CD4-positive, alpha-beta T cell treated with Interleukin-4 for 1 hour (primary cell): ENCODE results near the gene GYPB.
"Not testable (repeated sequence)": the region's sequence is repeated elsewhere in the genome, so short reads cannot be mapped to it uniquely, and the experiment has no call there.

ENCODE experiments used
- DNase-seq, 2 donors: peaks; one replicate each; pipeline ENCODE4 v3.0.0-alpha.2; 2020 to 2022

Gene GYPB

DNA sequence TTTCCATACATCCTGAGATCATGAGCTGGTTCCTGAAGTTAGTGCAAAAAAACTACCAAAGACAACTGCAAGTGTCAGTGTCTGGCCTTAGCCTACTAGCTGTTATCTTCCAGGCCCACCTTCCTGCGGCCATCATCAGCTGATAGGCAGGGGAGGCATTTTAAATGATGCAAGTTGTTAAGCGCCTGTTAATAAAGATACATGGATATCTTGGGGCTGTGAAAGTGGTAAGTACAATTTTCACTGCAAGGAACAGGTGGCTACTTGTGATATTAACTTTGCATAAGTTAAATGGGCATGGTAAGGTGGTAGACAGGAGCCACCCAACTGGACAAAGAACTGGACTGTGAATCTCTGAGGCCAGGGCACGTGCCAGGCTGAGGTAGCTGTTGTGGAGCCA is at the start of gene GYPB:
TSS of gene GYPB (minus strand) at position 104 of the 400 bp plus-strand sequence. CDS start at position 11, 93 bp downstream.
- not testable (repeated sequence) for DNase-seq

DNA sequence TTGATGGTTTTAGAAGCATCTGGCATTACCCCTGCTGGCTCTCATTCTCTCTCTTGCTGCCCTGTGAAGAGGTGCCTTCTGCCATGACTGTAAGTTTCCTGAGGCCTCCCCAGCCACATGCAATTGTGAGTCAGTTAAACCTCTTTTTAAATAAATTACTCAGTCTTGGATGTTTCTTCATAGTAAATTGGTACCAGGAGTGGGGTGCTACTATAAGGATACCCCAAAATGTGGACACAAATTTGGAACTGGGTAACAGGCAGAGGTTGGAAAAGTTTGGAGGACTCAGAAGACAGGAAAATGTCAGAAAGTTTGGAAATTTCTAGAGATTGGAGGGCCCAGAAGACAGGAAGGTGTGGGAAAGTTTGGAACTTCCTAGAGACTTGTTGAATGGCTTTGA is 42.4 kb upstream of the GYPB start:
- not testable (repeated sequence) for DNase-seq

DNA sequence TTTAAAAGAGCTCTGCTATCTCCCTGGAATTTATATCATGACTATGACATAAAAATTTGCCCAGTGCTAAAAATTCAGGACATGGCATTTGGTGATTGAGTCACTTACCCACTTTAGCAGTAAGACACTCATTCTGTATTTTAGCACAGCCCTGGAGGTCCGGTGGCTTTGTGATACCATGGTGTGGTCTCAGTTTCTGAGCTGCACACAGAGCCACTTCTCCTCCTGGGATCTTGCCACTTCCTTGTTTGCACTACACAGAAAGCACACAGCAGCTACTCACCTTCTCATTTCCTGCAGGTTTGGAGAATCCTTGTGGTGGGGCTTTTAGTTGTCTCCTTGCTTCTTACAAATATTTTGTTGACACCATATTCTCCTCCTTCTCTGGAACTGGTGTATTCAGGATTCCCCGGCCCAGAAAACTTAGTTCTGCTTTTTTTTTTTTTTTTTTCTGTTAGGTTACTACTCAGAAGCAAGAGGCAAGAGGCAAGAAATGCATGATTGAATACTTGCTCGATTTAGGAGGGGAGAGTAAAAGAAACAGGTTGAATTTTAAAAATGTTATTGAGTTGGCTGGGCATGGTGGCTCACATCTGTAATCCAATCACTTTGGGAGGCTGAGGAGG is 41.2 kb upstream of the GYPB start:
- DNase-seq, result not testable (repeated sequence)

DNA sequence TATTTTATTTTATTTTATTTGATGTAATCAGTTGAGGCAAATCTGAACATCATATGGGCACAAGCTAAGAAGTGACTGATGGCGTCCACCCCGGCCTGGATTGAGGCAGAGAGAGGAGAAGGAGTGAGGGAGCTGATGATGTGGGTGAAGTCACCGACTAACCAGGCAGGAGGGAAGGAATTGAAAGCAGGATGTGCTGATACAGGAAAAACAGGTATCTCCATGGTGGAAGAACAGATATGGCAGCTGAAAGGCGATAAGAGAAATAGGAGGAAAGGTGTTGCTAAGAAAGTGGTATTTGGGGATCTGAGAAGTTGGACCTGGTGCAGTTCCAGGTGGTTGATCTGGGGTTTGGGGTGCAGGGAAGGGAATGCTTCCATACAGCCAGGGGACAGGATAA is 37.6 kb upstream of the GYPB start:
- DNase-seq, result no peak

DNA sequence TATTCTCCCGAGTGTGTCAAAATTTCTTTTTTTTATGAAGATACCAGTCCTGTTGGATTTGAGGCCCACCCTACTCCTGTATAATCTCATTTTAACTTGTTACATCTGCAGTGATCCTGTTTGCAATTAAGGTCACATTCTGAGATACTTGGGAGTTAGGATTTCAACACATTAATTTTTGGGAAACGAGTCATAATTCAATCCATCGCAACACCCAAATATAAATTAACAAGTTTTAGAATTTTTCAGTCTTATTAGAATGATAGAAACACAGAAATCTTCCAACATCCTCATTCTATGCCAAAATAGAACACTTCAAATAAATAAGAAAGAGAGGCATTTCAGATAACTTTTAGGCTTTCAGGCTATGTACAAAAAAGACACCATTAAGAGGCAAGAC is 36.2 kb upstream of the GYPB start:
- DNase-seq, result not testable (repeated sequence)

DNA sequence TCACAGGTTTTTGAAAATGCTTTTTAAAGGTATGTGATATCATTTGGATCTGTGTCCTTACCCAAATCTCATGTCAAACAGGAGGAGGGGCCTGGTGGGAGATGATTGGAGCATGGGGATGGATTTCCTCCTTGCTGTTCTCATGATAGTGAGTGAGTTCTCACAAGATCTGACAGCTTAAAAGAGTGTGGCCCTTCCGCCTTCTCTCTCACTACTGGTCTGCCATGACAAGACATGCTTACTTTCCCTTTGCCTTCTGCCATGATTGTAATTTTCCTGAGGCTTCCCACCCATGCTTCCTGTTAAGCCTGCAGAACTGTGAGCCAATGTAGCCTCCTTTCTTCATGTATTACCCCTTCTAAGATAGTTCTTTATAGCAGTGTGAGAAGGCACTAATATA is 32.3 kb upstream of the GYPB start:
- not testable (repeated sequence) for DNase-seq

DNA sequence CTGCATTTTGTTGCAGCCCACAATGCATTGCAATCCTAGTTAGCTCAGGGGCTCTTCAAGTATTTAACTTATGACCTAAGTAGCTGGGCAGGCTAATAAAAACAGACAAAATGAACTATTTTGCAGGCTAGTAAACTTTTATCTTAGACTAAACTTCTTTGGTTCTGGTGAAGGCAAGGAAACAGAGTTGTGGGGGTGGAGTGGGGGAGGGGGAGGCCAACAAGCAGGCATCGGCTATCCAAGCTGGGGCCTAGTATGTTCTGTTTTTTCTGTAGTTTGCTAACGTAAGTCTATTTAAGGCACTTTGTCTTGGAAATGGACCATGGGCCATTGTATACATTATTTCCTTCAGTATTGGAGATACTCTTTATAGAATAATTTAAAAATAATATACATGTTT is 31.5 kb upstream of the GYPB start:
- not testable (repeated sequence) for DNase-seq

DNA sequence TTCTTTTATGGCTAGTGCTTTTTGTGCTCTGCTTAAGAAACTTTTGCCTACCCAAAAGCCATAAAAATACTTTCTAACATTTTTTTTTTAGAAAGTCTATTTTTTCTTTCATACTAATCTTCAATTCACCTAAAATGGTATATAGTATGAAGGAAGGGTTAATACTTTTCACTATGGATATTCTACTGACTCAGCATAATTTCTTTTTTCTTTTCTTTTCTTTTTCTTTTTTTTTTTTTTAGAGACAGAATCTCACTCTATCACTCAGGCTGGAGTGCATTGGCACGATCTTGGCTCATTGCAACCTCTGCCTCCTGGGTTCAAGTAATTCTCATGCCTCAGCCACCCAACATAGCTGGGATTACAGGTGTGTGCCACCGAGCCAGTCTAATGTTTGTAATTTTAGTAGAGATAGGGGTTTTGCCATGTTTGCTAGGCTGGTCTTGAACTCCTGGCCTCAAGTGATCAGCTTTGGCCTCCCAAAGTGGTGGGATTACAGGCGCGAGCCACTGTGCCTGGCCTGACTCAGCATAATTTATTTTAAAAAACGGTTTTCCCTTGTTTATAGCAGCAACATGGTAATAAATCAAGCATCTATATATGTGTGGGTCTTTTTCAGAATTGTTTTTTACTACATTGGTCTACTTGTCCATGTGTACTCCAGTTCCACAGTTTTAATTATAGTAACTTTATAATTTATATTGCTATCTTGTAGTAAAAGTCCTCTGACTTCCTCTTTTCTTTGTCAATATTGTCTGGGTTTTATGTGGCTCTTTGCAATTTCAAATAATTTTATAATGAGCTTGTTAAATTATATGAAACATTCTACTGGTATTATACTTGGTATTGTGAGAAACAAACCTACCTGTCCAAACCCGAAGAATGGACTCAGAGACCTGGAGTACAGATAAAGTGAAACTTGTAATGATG is 30.6 kb upstream of the GYPB start:
- DNase-seq, result not testable (repeated sequence)

DNA sequence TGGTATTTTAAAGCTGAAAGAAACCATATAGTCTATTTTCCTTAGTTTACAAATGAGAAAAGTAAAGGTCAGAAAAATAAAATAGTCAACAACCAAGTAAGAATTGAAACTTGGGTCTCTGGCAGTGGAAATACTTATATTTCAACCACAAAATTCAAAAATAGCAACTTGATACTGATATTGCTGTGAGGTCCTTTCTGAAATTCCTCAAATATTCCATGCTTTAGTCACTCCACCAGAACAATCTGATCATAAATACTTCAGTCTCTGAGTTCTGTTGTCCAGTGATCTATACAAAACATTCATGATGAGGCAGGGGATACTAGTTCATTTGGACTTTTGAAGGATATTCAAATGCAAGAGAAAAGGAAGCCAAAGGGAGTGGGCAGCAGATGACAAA is 25.8 kb upstream of the GYPB start:
- DNase-seq, result not testable (repeated sequence)

DNA sequence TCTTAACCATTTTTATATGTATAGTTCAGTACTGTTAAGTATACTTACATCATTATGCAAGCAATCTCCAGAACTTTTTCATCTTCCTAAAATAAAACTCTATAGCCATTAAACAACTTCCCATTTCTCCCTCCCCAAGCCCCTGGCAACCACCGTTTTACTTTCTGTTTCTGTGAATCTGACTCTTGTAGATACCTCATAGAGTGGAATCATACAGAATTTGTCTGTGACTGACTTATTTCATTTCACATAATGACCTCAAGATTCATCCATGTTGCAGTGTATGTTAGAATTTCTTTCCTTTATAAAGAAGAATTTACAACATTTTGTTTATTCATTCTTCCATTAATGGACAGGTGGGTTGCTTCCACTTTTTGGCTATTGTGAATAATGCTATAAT is 13.4 kb upstream of the GYPB start:
- DNase-seq, result not testable (repeated sequence)

DNA sequence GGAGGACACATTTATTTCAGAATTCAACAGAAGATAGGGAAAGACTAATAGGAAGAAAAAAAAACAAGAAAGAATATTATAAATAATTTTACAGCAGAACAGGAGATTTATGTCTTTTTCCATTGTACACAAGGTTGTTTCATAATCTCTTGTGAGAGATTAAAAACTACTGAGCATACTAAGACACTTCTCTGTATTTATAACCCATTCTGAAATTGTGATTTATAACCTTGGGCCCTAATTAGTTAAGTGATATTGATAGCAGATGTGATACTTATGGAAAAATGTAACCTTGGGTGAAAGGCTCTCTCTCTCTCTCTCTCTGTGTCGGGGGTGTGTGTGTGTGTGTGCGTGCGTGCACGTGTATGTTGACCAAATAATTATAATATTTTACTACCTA is 12.7 kb upstream of the GYPB start:
- not testable (repeated sequence) for DNase-seq

DNA sequence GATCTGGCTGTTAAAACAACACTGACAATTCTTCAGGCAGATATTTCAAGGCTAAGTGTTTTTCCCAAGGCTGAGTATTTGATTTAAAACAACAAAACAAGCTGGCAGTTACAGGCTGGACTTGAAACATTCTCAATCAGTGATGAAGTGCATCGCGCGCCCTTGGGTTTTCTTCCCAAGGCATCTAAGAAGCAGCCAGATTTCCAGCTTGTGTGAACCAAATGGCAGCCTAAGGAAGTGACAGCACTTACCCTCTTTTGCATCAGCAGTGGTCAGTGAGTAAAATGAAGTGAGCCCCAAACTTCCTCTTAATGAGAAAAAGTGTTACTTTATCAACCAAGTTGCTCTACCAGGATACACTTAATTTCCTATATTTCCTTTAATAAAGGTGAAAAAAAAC is 12.2 kb upstream of the GYPB start:
- not testable (repeated sequence) for DNase-seq

DNA sequence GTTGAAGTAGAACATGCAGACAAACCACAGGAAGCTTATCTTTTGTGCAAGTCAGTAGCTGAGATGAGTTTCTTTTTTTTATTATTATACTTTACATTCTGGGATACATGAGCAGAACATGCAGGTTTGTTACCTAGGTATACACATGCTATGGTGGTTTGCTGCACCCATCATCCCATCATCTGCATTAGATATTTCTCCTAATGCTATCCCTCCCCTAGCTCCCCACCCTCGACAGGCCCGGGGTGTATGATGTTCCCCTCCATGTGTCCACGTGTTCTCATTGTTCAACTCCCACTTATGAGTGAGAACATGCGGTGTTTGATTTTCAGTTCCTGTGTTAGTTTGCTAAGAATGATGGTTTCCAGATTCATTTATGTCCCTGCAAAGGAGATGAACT is 11.5 kb upstream of the GYPB start:
- DNase-seq, result not testable (repeated sequence)

DNA sequence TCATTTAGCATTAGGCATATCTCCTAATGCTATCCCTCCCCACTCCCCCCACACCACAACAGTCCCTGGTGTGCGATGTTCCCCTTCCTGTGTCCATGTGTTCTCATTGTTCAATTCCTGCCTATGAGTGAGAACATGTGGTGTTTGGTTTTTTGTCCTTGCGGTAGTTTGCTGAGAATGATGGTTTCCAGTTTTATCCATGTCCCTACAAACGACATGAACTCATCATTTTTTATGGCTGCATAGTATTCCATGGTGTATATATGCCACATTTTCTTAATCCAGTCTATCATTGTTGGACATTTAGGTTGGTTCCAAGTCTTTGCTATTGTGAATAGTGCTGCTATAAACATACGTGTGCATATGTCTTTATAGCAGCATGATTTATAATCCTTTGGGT is 7.5 kb upstream of the GYPB start:
- DNase-seq, result not testable (repeated sequence)

DNA sequence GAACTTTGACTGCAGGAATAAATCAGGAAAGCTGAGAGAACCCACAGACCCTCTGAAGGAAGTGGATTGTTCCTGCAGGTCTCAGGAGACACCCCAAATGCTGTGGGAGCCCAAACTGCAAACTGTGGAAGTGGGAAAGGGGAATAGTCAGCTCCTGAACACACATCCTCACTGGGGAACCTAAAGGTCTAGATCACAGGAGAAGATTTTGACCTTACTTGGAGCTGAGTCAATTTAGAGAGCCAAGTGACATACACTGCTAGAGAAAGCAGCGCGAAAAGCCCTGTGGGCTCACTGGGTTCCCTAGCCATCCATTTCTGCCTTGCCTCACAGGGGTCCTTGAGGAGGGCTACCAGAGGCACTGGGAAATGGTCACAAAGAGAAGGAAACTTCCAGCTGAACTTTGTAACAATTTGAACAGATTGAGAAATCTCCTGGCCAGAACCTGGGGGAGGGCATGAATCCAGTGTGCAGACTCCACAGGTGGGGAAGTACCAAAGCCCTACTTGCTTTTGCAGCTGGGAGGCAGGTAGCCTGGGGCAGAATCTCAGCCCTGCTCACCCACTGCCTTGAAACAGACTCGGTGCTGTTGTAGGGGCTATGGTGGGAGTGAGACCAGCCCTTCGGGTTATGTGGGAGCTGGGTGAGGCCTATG is 5.3 kb upstream of the GYPB start:
- DNase-seq, result not testable (repeated sequence)

DNA sequence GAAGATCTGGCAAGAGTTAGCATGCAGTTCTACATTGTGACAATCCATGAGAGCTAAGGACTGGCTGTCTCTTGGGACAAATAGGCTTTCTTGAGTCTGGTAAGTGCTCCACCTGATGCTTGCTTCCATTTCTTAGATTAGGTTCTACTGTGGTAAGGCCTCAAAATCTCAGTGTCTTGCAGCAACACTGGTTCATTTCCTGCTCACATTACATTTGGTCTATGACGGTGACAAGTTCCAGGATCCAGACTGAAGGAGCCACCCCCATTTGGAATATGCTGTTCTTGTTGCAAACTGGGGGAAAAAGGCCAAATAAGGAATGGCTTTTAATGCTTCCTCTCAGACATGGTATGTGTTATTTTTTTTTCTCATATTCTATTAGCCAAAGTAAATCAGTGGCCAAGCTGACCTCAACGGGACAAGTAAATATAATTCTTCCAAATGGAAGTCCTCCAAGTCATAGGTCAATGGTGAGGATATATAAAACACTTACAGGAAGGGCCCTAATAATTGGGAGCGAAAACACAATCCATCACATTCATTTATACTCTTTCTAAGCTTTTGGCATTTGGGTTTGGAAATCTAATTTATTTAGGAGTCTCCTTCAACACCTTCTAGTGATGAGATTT is 3.7 kb upstream of the GYPB start:
- not testable (repeated sequence) for DNase-seq

DNA sequence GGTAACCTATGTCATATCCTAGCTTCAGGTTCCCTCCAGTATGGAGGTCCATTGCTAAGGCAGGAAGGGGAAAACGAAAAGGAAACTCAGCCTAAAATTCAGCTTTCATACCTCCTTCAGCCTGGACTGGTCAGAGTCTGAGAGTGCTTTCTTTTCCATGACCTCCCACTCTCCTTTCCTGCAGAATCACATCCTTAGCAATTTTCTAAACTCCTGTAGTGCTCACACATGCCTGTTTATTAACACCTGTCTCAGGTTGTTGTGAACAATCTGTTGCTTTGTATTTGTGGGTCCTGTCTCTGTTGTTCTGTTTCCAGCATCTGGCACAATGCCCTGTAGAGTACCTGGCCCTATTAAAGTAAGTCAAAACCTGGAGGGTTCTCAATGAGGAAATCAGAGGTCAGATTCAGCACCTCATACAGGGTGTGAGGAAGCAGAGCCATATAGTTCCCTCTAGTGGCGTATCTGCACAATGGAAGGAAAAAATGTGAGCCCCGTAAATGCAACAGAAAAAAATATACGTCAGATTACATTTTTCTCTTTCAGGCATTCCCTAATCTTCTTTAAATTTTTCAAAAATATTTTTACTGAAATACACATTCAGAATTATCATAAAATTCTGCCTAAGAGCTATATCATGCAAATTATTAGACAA is 2.3 kb upstream of the GYPB start:
- not testable (repeated sequence) for DNase-seq

DNA sequence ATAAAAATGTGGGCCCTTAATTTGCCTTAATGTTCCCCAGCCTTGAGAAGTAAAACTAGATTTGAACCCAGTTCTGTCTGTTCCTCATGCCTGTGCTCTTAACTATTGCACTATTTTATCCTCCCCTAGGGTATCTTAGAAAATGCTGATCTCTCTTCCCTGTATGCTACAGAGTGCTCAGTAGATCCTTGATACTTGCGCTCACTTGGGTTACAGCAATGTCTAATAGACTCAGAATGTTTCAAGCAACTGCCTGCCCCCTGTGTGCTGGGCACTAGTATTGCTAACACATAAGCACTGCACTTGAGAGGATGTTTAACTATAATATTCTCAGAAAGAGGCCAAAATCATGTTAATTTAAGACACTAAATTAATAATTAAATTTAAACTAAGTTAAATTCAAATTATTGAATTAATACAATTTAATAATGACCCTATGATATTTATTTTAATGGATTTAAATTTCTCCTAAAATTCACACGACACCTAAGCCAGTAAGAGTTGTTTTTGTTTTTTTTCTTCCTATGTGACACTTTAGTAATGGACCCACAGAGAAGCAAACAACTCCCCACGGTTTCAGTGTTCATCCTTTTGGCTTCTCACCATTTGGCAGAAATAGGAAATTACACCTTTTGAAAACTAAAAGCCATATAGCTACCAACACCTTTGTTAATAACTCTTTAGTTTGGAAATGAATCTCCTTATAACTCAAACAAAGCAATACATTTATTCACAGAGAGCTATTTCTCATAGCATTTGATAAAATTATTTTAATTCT is 768 bp downstream of the GYPB start:
- not testable (repeated sequence) for DNase-seq

DNA sequence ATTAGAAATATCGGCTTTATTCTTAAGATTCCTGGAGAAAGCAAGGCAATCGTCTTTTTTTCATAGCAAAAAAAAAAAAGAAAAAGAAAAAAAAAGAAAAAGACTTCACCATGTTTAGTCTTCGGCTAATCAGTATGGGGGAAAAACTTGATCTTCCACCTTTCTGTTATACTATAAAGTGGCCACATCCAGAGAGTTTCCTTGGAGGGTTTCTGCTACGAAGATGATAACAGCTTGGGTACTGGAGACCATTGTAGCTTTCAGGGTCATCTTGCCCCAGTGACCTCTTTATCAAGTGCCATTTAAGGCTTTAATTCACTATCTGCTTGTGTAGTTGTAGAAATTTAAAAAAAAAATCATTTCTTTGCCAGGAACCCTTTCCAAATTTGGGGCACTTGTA is 1.9 kb downstream of the GYPB start:
- not testable (repeated sequence) for DNase-seq

DNA sequence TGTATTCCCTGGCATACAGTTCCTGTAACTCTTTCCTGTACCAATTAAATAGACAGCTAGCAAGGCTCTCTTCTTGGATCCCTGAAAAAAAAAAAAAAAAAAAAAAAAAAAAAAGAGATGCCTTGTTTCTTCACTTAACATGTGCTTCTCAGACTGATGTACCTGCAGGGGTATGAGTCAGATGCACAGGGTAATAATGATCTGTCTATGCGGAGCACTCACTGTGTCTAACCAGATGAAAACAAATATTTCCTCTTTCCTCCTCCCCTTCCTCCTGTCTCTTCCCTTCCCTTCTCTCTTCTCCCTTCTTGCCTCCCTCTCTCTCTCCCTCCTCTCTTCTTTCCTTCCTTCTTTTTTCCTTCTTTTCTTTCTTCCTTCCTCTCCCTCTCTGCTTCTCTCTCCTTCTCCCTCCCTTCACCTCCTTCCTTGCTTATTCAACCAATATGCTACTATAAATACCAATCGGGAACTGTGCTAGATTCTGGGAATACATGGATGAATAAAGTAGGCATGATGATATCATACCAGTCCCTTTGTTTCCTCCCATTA is 3.0 kb downstream of the GYPB start:
- not testable (repeated sequence) for DNase-seq

DNA sequence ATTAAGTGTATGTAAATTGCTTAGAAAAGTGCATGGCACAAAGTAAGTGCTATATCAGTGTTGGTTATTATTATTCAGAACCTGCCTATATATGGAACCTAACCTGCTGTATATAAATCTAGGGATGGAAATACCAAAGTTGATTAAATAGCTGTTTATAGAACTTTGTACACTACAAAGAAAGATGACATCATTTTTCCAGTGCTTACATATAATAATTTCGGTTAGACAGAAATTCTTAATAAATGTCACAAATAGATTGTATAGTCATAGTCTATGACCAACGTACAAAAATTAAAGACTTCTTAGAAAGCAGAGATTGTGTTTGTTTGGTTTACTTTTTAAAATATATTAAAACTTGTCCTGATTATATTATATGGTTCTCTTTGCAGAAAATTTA is 4.4 kb downstream of the GYPB start:
- no peak for DNase-seq
